AG09319 (cell line): Measurements from ENCODE around the gene MTMR3.

Source experiments
- DNase-seq: peaks from one replicate; pipeline ENCODE4 v3.0.0-alpha.2; 2010; ENCODE audit warnings: low read depth; ENCODE audit errors: extremely low read depth
- CTCF ChIP-seq: IDR thresholded peaks from 2 replicates; pipeline ENCODE4 v1.5.1; 2011; ENCODE audit warnings: low read depth, mild to moderate bottlenecking, inconsistent platforms, low read length, moderate library complexity

The MTMR3 gene

GRCh38 chr22:30027169-30027568 is 144.2 kb downstream of the MTMR3 start:
- DNase-seq = no peak
- no peak for TF ChIP-seq CTCF

GRCh38 chr22:30027791-30028190 is 144.8 kb downstream of the MTMR3 start:
- no peak for DNase-seq
- TF ChIP-seq CTCF = no peak

GRCh38 chr22:30028731-30029130 is 145.8 kb downstream of the MTMR3 start:
- TF ChIP-seq CTCF = no peak
- no peak for DNase-seq

- no peak for TF ChIP-seq CTCF
- DNase-seq = no peak
Observed at GRCh38 chr22:30029512-30029911, 146.5 kb downstream of the MTMR3 start.

- no peak for TF ChIP-seq CTCF
- no peak for DNase-seq
Observed at GRCh38 chr22:30030329-30030728, 147.4 kb downstream of the MTMR3 start.

- DNase-seq = no peak
- no peak for TF ChIP-seq CTCF
Observed at GRCh38 chr22:30031328-30031727, 148.4 kb downstream of the MTMR3 start.

GRCh38 chr22:30031764-30032455 is 148.9 kb downstream of the MTMR3 start:
- DNase-seq = no peak
- TF ChIP-seq CTCF = no peak
